Measurements from ENCODE around the gene AGBL4. TPM values are rescaled to one million over a fixed set of nuclear protein-coding genes. Genes with fewer than 3 reads are reported as not detected.

The AGBL4 gene
- polyA plus RNA-seq, 4 donors: 0.10 to 0.16 TPM; not detected in 2

DNA sequence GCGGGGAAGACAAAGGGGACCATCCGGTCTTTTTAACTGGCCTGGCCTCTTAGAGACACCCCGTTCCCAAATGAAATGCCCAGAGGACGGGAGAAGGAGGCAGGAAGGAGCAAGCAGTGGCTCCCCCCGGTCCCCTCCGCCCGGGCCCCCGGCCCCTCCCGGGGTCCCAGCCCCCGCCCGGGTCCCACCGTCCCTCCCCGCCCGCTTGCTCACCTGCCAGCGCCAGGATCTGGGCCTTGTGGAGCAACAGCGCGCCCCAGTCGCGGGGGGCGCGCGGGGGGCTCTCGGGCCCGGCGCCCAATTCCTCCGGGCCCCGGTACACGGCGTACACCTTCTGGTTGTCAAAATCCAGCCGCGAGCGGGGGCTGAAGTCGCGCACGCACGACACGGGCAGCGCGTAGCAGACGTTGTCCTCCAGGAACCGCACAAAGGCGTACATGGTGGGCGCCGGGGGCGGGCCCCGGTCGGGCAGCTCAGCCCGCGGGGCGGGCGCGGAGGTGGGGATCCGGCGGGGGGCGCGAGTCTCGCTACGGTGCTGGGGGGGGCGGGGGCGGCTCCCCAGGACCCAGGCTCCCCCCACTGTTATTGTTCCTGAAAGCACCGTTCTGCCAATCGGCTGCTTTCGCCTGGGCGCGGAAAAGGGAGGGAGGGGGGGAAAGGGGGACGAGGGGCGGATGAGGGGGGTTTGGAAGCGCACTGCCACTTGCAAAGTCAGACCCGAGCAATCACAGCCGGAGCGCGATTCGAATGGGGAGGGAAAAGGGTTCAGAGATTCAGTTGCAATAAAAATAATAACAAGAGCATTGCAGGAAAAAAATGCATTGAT lies 1247.1 kb downstream of the AGBL4 start, which contains the start of gene BEND5:
BEND5 (minus strand) TSS at position 499 of the 826 bp plus-strand sequence; CDS start at position 439, 60 bp downstream.
- Histone ChIP-seq H3K27ac (ENCODE audit: low read depth in 1 of 3, low read length in 2 of 3) (peak within 1 kb of the TSS in 1 of 3 donors; percentile 54), H3K4me1 (ENCODE audit: control insufficient read depth in 3 of 3, insufficient read depth in 2 of 3, low read depth in 1 of 3, low read length in 2 of 3) (peaks cover 0 to 22% (median 8%) of the 10 kb centered on the region in 3 donors), H3K9me3 (ENCODE audit: control insufficient read depth in 2 of 2, insufficient read depth in 1 of 2, low read depth in 1 of 2, low read length in 1 of 2) (no peaks in the 10 kb centered on the region), H3K36me3 (ENCODE audit: control insufficient read depth in 3 of 3, insufficient read depth in 2 of 3, low read depth in 1 of 3, low read length in 3 of 3) (no peaks in the 10 kb centered on the region), H3K27me3 (ENCODE audit: control insufficient read depth in 3 of 3, insufficient read depth in 3 of 3, low read length in 3 of 3) (peaks cover 0 to 5% (median 0%) of the 10 kb centered on the region in 3 donors), H3K4me3 (ENCODE audit: low read depth in 1 of 3, low read length in 3 of 3) (peak within 1 kb of the TSS; percentile 62 to 72 (median 63))
- FAIRE-seq: no peak
- 1% methylated on average over 52 to 73 of the region's 73 CpGs for WGBS, 3 donors
- DNase-seq: peak; percentile 17 to 67

DNA sequence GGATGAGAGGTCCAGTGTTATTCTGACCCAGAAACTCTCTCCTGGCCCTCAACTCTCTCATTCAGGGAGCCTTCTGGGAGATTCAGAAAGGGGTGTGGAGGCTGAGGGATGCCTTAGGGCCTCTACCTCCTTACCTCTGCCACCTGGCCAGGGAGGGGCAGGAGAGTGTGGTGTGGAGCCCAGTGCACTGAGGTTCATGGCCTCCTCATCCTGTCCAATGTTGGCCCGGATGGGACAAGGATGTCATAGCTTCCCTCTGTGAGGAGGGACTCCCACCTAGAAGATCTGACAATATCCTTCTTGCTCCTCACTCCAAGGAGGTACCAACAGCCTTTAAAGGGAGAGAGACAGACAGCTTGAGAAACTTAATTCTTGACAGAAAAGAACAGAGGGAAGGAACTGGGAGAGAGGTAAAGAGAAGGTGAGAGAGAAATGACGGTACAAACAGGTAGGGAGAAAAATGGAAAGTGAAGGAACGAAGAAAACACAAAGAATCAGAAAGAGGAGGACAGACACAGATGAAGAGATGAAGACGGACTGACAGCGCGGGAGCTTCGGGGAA lies 1247.8 kb downstream of the AGBL4 start:
- DNase-seq (peak in 1 of 2 donors; percentile 42), FAIRE-seq (no peak)
- H3K9me3 ChIP-seq (ENCODE audit: control insufficient read depth in 2 of 2, insufficient read depth in 1 of 2, low read depth in 1 of 2, low read length in 1 of 2): no peaks in the 10 kb centered on the region
- H3K27ac ChIP-seq (ENCODE audit: low read depth in 1 of 3, low read length in 2 of 3): peak overlapping the region in 1 of 3 donors; percentile 54
- H3K36me3 ChIP-seq (ENCODE audit: control insufficient read depth in 3 of 3, insufficient read depth in 2 of 3, low read depth in 1 of 3, low read length in 3 of 3): no peaks in the 10 kb centered on the region
- H3K4me3 ChIP-seq (ENCODE audit: low read depth in 1 of 3, low read length in 3 of 3): peak overlapping the region; percentile 62 to 72 (median 63)
- H3K4me1 ChIP-seq (ENCODE audit: control insufficient read depth in 3 of 3, insufficient read depth in 2 of 3, low read depth in 1 of 3, low read length in 2 of 3): peaks cover 0 to 28% (median 11%) of the 10 kb centered on the region in 3 donors
- H3K27me3 ChIP-seq (ENCODE audit: control insufficient read depth in 3 of 3, insufficient read depth in 3 of 3, low read length in 3 of 3): peaks cover 0 to 5% (median 0%) of the 10 kb centered on the region in 3 donors
- 5 to 14% (median 5%) methylated on average over 7 of the region's 7 CpGs for WGBS, 3 donors

DNA sequence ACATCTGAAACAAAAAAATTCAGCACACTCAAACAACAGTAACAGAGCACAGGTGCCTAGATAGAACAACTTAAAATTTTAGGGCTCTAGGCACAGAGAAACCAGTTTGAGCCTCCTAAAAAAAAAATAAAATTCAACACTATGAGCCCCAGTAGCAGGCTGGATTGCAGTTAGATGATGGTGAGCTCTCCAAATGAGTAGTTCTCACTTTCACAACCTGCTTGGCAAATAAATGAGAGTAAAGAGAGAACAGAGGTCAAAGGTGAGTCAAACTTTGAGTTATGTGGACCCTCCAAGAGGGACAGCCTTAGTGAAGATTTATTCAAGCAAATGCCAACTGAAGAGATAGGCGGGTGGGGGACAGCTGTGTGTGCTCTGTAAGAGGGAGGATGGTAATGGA lies 1250.6 kb downstream of the AGBL4 start:
- FAIRE-seq: no peak
- peaks cover 0 to 37% (median 11%) of the 10 kb centered on the region in 3 donors for H3K4me1 ChIP-seq (ENCODE audit: control insufficient read depth in 3 of 3, insufficient read depth in 2 of 3, low read depth in 1 of 3, low read length in 2 of 3)
- peaks cover 0 to 5% (median 0%) of the 10 kb centered on the region in 3 donors for H3K27me3 ChIP-seq (ENCODE audit: control insufficient read depth in 3 of 3, insufficient read depth in 3 of 3, low read length in 3 of 3)
- H3K36me3 ChIP-seq (ENCODE audit: control insufficient read depth in 3 of 3, insufficient read depth in 2 of 3, low read depth in 1 of 3, low read length in 3 of 3): no peaks in the 10 kb centered on the region
- WGBS, 3 donors: 79 to 93% (median 87%) methylated on average over 1 of the region's 1 CpG
- H3K27ac ChIP-seq (ENCODE audit: low read depth in 1 of 3, low read length in 2 of 3): no peak overlapping the region
- no peak for DNase-seq
- H3K9me3 ChIP-seq (ENCODE audit: control insufficient read depth in 2 of 2, insufficient read depth in 1 of 2, low read depth in 1 of 2, low read length in 1 of 2): no peaks in the 10 kb centered on the region
- H3K4me3 ChIP-seq (ENCODE audit: low read depth in 1 of 3, low read length in 3 of 3): no peak overlapping the region

DNA sequence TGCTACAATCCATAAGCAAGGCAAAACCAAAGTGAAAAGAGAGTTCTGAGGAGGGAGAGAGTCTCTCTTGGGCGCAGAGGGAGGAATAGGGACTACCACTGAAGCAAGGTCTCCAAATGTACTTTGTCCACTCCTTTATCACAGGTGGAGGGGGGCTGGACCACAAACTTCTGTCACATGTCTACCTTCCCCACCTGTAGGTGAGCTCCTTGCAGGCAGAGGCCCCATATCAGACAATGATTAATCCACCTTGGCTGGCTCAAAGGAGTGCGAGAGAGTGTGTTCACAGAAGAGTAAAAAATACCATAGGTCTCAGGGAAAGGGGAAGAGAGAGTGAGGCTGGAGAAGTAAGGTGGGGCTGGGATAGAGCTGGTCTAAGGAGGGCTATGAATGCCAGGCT lies 1251.5 kb downstream of the AGBL4 start:
- peak overlapping the region in 1 of 3 donors; percentile 19 for H3K27ac ChIP-seq (ENCODE audit: low read depth in 1 of 3, low read length in 2 of 3)
- no peaks in the 10 kb centered on the region for H3K9me3 ChIP-seq (ENCODE audit: control insufficient read depth in 2 of 2, insufficient read depth in 1 of 2, low read depth in 1 of 2, low read length in 1 of 2)
- WGBS, 3 donors: 20 to 63% (median 48%) methylated on average over 2 of the region's 2 CpGs
- DNase-seq (peak; percentile 56 to 86), FAIRE-seq (no peak)
- H3K36me3 ChIP-seq (ENCODE audit: control insufficient read depth in 3 of 3, insufficient read depth in 2 of 3, low read depth in 1 of 3, low read length in 3 of 3): no peaks in the 10 kb centered on the region
- peaks cover 0 to 33% (median 11%) of the 10 kb centered on the region in 3 donors for H3K4me1 ChIP-seq (ENCODE audit: control insufficient read depth in 3 of 3, insufficient read depth in 2 of 3, low read depth in 1 of 3, low read length in 2 of 3)
- no peaks in the 10 kb centered on the region for H3K27me3 ChIP-seq (ENCODE audit: control insufficient read depth in 3 of 3, insufficient read depth in 3 of 3, low read length in 3 of 3)
- H3K4me3 ChIP-seq (ENCODE audit: low read depth in 1 of 3, low read length in 3 of 3): no peak overlapping the region

DNA sequence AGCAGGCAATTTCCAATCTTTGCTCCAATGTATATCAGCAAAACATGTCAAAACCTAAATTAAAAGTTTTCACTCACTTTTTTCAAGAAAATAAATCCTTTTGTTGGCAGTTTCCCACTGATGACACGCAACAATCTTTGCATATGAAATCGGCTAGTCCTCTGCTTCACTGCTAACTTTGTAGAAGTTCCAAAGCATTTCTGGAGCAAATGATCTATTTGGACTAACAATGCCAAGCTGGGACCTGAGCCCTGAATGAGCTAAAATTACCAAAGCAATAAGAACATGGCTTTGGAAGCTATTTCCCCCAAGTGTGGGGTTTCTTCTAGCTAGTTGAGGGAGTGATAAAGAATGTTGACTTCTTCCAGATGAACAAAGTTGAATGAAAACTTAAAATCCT lies 1252.2 kb downstream of the AGBL4 start:
- no peak overlapping the region for H3K4me3 ChIP-seq (ENCODE audit: low read depth in 1 of 3, low read length in 3 of 3)

DNA sequence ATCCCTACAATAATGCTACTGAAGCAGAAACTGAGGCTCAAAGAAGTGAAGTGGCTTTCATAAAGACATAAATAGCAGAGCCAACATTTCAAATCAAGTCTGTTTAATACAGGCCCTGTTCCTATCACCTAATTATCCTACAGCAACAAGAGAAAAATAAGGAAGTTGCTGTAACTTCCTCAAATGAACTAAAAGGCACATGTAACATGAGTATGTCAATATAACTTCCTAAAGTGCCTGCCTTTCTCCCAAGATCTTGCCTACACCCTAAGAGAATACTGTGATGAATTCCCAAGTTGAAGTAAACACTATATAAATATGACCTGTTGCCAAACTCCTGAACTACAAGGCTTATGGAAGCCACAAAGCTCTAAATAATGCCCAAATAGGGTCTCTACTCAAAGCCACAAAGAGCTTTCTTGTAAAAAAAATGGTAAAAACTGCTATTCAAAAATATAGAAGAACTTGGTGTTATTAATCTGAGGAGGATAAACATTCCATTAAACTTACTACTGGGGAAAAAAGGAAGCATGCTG lies 1255.7 kb downstream of the AGBL4 start:
- H3K36me3 ChIP-seq (ENCODE audit: control insufficient read depth in 3 of 3, insufficient read depth in 2 of 3, low read depth in 1 of 3, low read length in 3 of 3): peaks cover 0 to 4% (median 0%) of the 10 kb centered on the region in 3 donors
- no peak for FAIRE-seq
- no peaks in the 10 kb centered on the region for H3K27me3 ChIP-seq (ENCODE audit: control insufficient read depth in 3 of 3, insufficient read depth in 3 of 3, low read length in 3 of 3)
- H3K4me3 ChIP-seq (ENCODE audit: low read depth in 1 of 3, low read length in 3 of 3): no peak overlapping the region
- H3K27ac ChIP-seq (ENCODE audit: low read depth in 1 of 3, low read length in 2 of 3): no peak overlapping the region
- H3K4me1 ChIP-seq (ENCODE audit: control insufficient read depth in 3 of 3, insufficient read depth in 2 of 3, low read depth in 1 of 3, low read length in 2 of 3): peaks cover 0 to 27% (median 6%) of the 10 kb centered on the region in 3 donors
- H3K9me3 ChIP-seq (ENCODE audit: control insufficient read depth in 2 of 2, insufficient read depth in 1 of 2, low read depth in 1 of 2, low read length in 1 of 2): no peaks in the 10 kb centered on the region
- DNase-seq: no peak

More for the DNA sequence above, 1252.2 kb downstream of the AGBL4 start:
- FAIRE-seq (no peak), DNase-seq (no peak)
- 73 to 86% (median 75%) methylated on average over 2 of the region's 2 CpGs for WGBS, 3 donors
- Histone ChIP-seq H3K36me3 (ENCODE audit: control insufficient read depth in 3 of 3, insufficient read depth in 2 of 3, low read depth in 1 of 3, low read length in 3 of 3) (peaks cover 0 to under 1% (median 0%) of the 10 kb centered on the region in 3 donors), H3K27ac (ENCODE audit: low read depth in 1 of 3, low read length in 2 of 3) (peak overlapping the region in 1 of 3 donors; percentile 19), H3K27me3 (ENCODE audit: control insufficient read depth in 3 of 3, insufficient read depth in 3 of 3, low read length in 3 of 3) (no peaks in the 10 kb centered on the region), H3K9me3 (ENCODE audit: control insufficient read depth in 2 of 2, insufficient read depth in 1 of 2, low read depth in 1 of 2, low read length in 1 of 2) (no peaks in the 10 kb centered on the region), H3K4me1 (ENCODE audit: control insufficient read depth in 3 of 3, insufficient read depth in 2 of 3, low read depth in 1 of 3, low read length in 2 of 3) (peaks cover 0 to 33% (median 11%) of the 10 kb centered on the region in 3 donors)

DNA sequence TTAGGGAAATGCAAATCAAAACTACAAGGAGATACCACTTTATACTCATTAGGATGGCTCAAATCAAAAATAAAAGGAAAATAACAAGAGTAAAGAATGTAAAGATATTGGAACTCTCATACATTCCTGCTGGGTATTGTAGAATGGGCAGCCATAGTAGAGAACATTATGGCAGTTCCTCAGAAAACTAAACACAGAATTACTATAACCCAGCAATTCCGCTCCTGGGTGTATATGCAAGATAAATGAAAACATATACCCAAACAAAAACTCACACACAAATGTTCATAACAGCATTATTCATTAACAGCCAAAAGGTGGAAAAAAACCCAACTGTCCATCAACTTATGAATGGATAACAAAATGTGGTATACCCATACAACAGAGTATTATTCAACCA lies 1258.4 kb downstream of the AGBL4 start:
- DNase-seq (no peak), FAIRE-seq (no peak)
- WGBS, 3 donors: 94 to 97% (median 97%) methylated on average over 1 of the region's 1 CpG
- Histone ChIP-seq H3K9me3 (ENCODE audit: control insufficient read depth in 2 of 2, insufficient read depth in 1 of 2, low read depth in 1 of 2, low read length in 1 of 2) (no peaks in the 10 kb centered on the region), H3K27me3 (ENCODE audit: control insufficient read depth in 3 of 3, insufficient read depth in 3 of 3, low read length in 3 of 3) (no peaks in the 10 kb centered on the region), H3K4me3 (ENCODE audit: low read depth in 1 of 3, low read length in 3 of 3) (no peak overlapping the region), H3K4me1 (ENCODE audit: control insufficient read depth in 3 of 3, insufficient read depth in 2 of 3, low read depth in 1 of 3, low read length in 2 of 3) (peaks cover 0 to 5% (median 0%) of the 10 kb centered on the region in 3 donors), H3K36me3 (ENCODE audit: control insufficient read depth in 3 of 3, insufficient read depth in 2 of 3, low read depth in 1 of 3, low read length in 3 of 3) (peaks cover 0 to 10% (median 0%) of the 10 kb centered on the region in 3 donors), H3K27ac (ENCODE audit: low read depth in 1 of 3, low read length in 2 of 3) (no peak overlapping the region)

DNA sequence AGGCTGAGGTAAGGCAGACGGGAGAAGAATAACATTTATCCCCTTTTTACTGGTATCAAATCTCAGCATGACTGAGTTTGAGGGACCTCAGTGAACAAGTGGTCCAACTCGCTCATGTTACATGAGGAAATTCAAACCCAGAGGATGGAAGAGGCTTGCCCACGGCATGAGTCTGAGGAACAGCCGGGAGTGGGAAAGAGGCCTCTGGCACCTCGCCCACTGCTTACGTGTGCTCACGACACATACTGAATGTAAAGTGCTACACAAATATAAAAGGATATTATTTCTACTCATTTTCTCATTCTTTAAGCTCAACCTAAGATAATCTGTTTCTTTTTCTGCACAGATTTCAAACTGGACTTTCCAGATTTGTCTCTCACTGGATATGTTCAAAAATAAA lies 1261.8 kb downstream of the AGBL4 start:
- no peaks in the 10 kb centered on the region for H3K4me1 ChIP-seq (ENCODE audit: control insufficient read depth in 3 of 3, insufficient read depth in 2 of 3, low read depth in 1 of 3, low read length in 2 of 3)
- no peak for DNase-seq
- WGBS, 3 donors: 73 to 93% (median 85%) methylated on average over 7 of the region's 7 CpGs
- H3K27ac ChIP-seq (ENCODE audit: low read depth in 1 of 3, low read length in 2 of 3): no peak overlapping the region
- FAIRE-seq: no peak
- no peaks in the 10 kb centered on the region for H3K27me3 ChIP-seq (ENCODE audit: control insufficient read depth in 3 of 3, insufficient read depth in 3 of 3, low read length in 3 of 3)
- no peak overlapping the region for H3K4me3 ChIP-seq (ENCODE audit: low read depth in 1 of 3, low read length in 3 of 3)
- no peaks in the 10 kb centered on the region for H3K9me3 ChIP-seq (ENCODE audit: control insufficient read depth in 2 of 2, insufficient read depth in 1 of 2, low read depth in 1 of 2, low read length in 1 of 2)
- H3K36me3 ChIP-seq (ENCODE audit: control insufficient read depth in 3 of 3, insufficient read depth in 2 of 3, low read depth in 1 of 3, low read length in 3 of 3): peaks cover 0 to 20% (median 0%) of the 10 kb centered on the region in 3 donors
